Measurements from ENCODE around the gene AMOTL2.

DNA sequence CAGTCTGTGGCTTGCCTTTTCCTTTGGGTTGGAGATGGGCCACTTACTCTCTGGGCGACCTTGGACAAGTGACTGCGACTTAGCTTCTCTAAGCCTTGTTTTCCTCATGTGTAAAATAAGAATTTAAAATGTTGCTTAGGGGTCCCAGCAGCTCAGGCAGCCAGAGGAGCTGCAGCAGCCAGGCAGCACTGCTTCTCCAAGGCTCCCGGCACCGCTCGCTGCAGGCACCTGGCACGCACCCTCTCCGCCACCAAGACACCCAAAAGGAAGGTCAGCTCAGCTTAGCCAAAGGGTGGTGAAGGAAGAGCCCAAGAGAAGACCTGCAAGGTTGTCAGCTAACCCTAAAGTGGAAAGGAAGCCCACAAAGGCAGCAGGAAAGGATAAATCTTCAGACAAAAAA is 10.7 kb upstream of the AMOTL2 start:
- no peak for TF ChIP-seq MXI1 (IDR thresholded peaks at IDR 0.05; ENCODE audit: low read depth, low read length)
- TF ChIP-seq, protein P1, sequence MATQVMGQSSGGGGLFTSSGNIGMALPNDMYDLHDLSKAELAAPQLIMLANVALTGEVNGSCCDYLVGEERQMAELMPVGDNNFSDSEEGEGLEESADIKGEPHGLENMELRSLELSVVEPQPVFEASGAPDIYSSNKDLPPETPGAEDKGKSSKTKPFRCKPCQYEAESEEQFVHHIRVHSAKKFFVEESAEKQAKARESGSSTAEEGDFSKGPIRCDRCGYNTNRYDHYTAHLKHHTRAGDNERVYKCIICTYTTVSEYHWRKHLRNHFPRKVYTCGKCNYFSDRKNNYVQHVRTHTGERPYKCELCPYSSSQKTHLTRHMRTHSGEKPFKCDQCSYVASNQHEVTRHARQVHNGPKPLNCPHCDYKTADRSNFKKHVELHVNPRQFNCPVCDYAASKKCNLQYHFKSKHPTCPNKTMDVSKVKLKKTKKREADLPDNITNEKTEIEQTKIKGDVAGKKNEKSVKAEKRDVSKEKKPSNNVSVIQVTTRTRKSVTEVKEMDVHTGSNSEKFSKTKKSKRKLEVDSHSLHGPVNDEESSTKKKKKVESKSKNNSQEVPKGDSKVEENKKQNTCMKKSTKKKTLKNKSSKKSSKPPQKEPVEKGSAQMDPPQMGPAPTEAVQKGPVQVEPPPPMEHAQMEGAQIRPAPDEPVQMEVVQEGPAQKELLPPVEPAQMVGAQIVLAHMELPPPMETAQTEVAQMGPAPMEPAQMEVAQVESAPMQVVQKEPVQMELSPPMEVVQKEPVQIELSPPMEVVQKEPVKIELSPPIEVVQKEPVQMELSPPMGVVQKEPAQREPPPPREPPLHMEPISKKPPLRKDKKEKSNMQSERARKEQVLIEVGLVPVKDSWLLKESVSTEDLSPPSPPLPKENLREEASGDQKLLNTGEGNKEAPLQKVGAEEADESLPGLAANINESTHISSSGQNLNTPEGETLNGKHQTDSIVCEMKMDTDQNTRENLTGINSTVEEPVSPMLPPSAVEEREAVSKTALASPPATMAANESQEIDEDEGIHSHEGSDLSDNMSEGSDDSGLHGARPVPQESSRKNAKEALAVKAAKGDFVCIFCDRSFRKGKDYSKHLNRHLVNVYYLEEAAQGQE (IDR thresholded peaks at IDR 0.05; ENCODE audit: low read depth, low read length) = no peak
- TF ChIP-seq, protein P2, sequence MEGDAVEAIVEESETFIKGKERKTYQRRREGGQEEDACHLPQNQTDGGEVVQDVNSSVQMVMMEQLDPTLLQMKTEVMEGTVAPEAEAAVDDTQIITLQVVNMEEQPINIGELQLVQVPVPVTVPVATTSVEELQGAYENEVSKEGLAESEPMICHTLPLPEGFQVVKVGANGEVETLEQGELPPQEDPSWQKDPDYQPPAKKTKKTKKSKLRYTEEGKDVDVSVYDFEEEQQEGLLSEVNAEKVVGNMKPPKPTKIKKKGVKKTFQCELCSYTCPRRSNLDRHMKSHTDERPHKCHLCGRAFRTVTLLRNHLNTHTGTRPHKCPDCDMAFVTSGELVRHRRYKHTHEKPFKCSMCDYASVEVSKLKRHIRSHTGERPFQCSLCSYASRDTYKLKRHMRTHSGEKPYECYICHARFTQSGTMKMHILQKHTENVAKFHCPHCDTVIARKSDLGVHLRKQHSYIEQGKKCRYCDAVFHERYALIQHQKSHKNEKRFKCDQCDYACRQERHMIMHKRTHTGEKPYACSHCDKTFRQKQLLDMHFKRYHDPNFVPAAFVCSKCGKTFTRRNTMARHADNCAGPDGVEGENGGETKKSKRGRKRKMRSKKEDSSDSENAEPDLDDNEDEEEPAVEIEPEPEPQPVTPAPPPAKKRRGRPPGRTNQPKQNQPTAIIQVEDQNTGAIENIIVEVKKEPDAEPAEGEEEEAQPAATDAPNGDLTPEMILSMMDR (IDR thresholded peaks at IDR 0.05) = no peak
- TF ChIP-seq RAD21 (IDR thresholded peaks at IDR 0.05; ENCODE audit: low read length) = no peak

All from SK-N-SH (cell line).